22Rv1 (cell line): Measurements from ENCODE around the gene ZFP64.

Experiments used
- CTCF ChIP-seq: fragments of 450-650 bp; IDR thresholded peaks from 2 replicates; pipeline ENCODE4 v1.5.1; 2017; ENCODE audit warnings: mild to moderate bottlenecking
- ZFX ChIP-seq: fragments of 450-650 bp; IDR thresholded peaks from 2 replicates; pipeline ENCODE4 v1.6.1; 2017; ENCODE audit warnings: antibody characterized with exemption, borderline replicate concordance

GRCh38 chr20:52124821-52125220, 66.8 kb downstream of the ZFP64 start:
- TF ChIP-seq CTCF (no peak), ZFX (no peak)
